SK-N-SH treated with all-trans-retinoic acid at 6 μM for 48 hours (cell line): ENCODE data around the gene PPP4R3A.

Source experiments
- CSRNP3 ChIP-seq: fragments of 250-450 bp; sonication (Bioruptor Pico); IDR thresholded peaks from 2 replicates; pipeline ENCODE4 v1.5.1; 2021; ENCODE audit warnings: mild to moderate bottlenecking, moderate library complexity
- ESRRG ChIP-seq: fragments of 250-450 bp; sonication (Bioruptor Pico); IDR thresholded peaks from 2 replicates; pipeline ENCODE4 v1.6.1; 2021; ENCODE audit warnings: mild to moderate bottlenecking
- OSR1 ChIP-seq: fragments of 250-450 bp; sonication (Bioruptor Pico); IDR thresholded peaks from 2 replicates; pipeline ENCODE4 v1.8.0; 2022; ENCODE audit warnings: moderate library complexity, mild to moderate bottlenecking, inconsistent platforms
- RARB ChIP-seq: fragments of 250-450 bp; sonication (Bioruptor Pico); IDR thresholded peaks from 2 replicates; pipeline ENCODE4 v1.8.0; 2021; ENCODE audit warnings: mild to moderate bottlenecking, moderate library complexity
- SNAI2 ChIP-seq: fragments of 250-450 bp; sonication (Bioruptor Pico); IDR thresholded peaks from 2 replicates; pipeline ENCODE4 v1.5.0; 2020; ENCODE audit warnings: mild to moderate bottlenecking, moderate library complexity
- ZC3H10 ChIP-seq: fragments of 250-450 bp; sonication (Bioruptor Pico); IDR thresholded peaks from 2 replicates; pipeline ENCODE4 v1.5.1; 2021; ENCODE audit warnings: mild to moderate bottlenecking, moderate library complexity

- TF ChIP-seq ESRRG (no peak), RARB (CRISPR knock-in tag) (no peak), ZC3H10 (CRISPR knock-in tag) (no peak), CSRNP3 (CRISPR knock-in tag) (no peak), SNAI2 (CRISPR knock-in tag) (peak; percentile 29; the same call in 1 of the 2 replicates), OSR1 (CRISPR knock-in tag) (no peak)
Observed at GRCh38 chr14:91417120-91417982, 92.8 kb downstream of the PPP4R3A start, which contains the start of gene CCDC88C.
